HG03097 (cell line): ENCODE data around the gene MAP2K6.

Experiments used
- ATAC-seq: cut with Tn5 transposase; IDR thresholded peaks from one replicate; pipeline ENCODE4 v1.9.1; 2021; ENCODE audit not compliant: unreplicated experiment, low FRiP score

The MAP2K6 gene

GRCh38 chr17:69485251-69485661 lies 70.8 kb downstream of the MAP2K6 start:
- ATAC-seq = no peak

- ATAC-seq = no peak
Observed at GRCh38 chr17:69485901-69486643, 71.6 kb downstream of the MAP2K6 start.

- no peak for ATAC-seq
Observed at GRCh38 chr17:69486779-69487637, 72.5 kb downstream of the MAP2K6 start.

- ATAC-seq = no peak
Observed at GRCh38 chr17:69489313-69489712, 74.8 kb downstream of the MAP2K6 start.

- ATAC-seq = no peak
Observed at GRCh38 chr17:69492410-69493071, 78.0 kb downstream of the MAP2K6 start.

GRCh38 chr17:69495787-69496186 lies 81.3 kb downstream of the MAP2K6 start:
- ATAC-seq = no peak

GRCh38 chr17:69497161-69497560 lies 82.7 kb downstream of the MAP2K6 start:
- no peak for ATAC-seq

GRCh38 chr17:69499318-69499717 lies 84.8 kb downstream of the MAP2K6 start:
- ATAC-seq = no peak

- no peak for ATAC-seq
Observed at GRCh38 chr17:69500911-69501429, 86.5 kb downstream of the MAP2K6 start.

GRCh38 chr17:69501591-69502468 lies 87.3 kb downstream of the MAP2K6 start:
- ATAC-seq = no peak

GRCh38 chr17:69503711-69504110 lies 89.2 kb downstream of the MAP2K6 start:
- peak; percentile 74 for ATAC-seq

GRCh38 chr17:69505740-69506139 lies 91.2 kb downstream of the MAP2K6 start:
- ATAC-seq = no peak

- ATAC-seq = no peak
Observed at GRCh38 chr17:69506489-69506888, 92.0 kb downstream of the MAP2K6 start.

GRCh38 chr17:69508814-69509213 lies 94.3 kb downstream of the MAP2K6 start:
- ATAC-seq = no peak

- no peak for ATAC-seq
Observed at GRCh38 chr17:69511250-69511649, 96.8 kb downstream of the MAP2K6 start.

- no peak for ATAC-seq
Observed at GRCh38 chr17:69512946-69513345, 98.4 kb downstream of the MAP2K6 start.

GRCh38 chr17:69516225-69516624 lies 101.7 kb downstream of the MAP2K6 start:
- ATAC-seq = no peak

- ATAC-seq = peak; percentile 76
Observed at GRCh38 chr17:69516911-69517310, 102.4 kb downstream of the MAP2K6 start.

- ATAC-seq = no peak
Observed at GRCh38 chr17:69518951-69519350, 104.5 kb downstream of the MAP2K6 start.

GRCh38 chr17:69523244-69523861 lies 108.9 kb downstream of the MAP2K6 start:
- ATAC-seq = peak; percentile 68
